NCI-H82 treated with DMSO at 0.1 percent for 48 hours (cell line): ENCODE results near the gene ACKR3.

Experiments used
- DNase-seq: peaks from one replicate; lab custom pipeline; 2025; ENCODE audit not compliant: unreplicated experiment; lab: John Stamatoyannopoulos, UW

ACKR3 gene

DNA sequence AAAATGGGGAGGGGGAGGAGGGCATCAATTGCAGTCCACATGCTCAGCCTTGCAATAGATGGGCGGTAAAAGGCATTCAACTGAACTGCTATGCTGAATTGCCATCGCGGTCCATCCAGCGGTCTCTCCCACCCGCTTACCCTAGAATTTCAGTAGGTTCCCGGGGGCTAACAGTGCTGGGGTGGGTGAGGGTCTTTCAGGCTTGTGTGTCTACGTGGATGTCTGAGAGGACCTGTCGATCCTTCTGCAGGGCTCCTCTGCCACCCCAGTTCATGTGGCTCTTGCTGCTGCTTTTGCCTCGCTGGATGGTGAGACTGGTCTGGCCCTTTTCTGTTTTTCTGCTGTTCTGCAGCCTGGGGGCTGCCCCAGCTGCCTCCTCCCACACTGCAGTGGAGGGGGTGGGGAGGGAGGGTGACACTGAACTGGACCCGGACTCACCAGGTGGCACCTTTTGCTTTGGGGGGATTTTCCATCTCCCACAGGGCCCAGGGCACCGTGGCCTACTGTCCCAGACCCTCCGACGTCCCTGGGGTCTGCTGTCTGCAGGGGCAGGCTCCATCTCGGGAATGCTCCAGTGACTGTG lies 14.1 kb downstream of the ACKR3 start:
- DNase-seq = no peak

DNA sequence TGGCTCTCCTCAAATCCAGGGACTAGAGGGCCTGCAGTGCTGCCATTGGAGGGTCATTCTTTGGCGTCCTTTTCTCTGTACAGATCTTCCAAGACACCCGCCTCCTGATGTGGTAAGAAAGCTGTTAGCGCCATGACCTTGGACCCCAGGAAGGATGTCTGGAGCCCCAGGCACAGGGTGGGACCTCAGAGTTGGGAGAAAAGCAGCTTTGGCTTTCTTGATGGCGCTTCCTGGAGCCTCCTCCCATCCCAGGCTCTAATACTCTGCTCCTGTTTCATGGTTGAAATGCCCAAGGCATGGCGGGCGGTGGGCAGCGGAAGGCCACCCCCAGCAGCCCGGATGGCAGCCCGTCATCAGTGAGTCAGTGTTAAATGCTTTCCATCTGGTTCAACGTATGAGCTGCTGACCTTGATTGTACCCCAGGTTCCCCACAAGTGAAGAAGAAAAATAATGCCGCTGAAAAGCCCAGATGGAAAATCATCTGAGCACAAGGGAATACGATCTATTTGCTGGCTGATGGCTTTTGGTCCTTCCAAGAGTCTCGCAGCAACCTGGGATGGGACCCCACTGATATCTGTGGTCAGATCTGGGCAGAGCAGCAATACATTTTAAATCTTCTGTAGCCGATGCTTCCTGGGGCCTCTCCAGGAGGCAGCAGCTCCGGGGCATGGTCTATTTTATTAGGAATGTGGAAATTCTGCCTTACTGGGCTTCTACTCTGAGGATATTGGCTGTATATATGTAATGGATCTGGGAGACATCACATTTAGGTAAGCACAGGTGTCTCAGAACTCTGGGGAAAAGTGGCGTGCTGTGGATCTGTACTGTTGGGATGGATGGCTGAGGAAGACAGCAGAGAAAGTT lies 15.1 kb downstream of the ACKR3 start:
- DNase-seq = no peak

DNA sequence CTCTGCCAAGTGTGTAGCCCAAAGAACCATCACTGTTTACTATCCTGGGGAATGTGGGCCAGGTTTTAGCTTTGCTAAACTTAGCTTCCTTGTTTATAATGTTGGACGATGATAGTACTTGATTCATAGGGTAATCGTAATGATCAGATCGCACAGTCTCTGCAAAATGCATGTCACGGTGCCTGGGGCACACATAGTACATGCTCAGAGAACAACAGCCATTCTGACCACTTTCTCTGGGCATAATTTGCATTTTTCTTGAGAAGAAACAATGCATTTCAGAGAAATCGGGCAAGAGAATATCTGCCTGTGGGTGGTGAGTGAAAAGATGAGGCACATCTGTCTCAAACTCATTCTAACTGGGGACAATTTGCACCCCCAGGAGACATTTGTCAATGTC lies 16.3 kb downstream of the ACKR3 start:
- no peak for DNase-seq

DNA sequence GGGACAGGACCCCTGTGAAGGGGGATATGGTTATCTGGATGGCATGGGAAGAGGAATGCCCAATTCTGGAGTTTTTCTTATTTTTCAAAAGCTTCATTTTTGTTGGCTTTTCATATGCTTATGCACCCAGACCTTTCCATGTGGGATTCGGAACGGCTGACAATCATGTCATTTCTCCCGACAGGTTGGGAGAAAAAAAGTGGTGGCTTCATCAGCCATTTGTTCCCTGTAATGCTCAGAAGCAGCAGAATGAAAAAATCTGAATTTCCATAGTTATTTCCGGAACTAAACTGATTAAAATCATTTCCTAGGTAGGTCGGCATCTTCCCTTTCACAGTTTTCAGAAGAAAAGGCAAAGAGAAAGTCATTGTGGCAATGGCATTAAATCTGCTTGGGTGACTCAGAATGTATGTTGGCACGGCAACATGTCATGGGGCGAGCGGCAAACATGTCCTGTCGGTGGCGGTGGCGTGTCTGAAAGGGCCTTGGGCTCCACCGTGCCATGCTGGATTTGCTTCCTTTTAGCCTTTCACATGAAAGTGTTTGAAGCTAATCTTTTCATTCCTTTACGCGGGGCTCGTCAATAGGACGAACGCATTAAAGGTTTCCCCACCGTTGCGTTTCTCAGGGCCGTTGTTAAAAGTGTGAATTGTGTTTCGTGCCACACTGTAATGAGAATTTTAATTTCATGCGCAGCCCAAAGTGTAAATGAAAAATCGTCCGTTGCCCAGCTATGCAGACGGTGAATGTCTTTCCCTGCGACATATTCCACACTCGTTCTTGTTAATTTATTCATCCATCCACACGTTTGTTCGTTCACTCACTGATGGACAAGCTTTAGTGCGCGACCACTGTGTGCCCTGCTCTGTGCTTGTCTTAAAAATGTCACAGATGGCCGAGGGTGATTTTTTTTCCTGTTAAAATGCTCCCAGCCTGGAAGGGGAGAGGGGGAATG lies 18.5 kb downstream of the ACKR3 start:
- no peak for DNase-seq

DNA sequence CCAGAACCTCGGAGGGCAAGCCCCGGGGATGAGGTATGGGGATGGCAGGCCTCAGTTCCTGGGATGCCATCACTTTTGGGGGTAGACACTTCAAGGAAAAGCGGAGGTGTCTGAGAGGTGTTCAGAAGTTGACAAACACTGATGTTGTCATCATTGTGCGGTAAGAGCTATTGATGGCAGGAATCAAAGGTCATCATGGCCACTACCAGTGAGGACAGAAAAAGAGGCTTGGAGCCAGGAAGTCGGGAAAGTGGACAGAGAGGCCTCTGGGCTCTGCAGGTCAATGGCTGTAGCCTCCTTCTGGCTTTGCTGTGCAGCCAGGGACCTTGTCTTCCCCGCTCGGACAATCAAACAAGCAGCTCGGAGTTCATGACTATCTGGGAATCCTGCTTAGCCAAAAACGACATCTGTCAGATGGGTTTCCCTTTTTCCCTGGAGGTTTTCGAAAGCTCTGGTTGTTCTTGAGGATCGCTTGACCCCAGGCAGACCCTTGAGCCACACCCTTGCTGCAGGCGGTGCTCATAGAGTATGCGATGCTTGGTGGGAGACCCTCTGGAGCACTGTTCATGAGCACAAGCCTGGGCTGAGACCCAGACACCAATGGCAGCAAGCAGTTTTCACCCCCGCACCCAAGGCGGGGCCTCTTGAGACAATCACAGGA lies 19.4 kb downstream of the ACKR3 start:
- no peak for DNase-seq

DNA sequence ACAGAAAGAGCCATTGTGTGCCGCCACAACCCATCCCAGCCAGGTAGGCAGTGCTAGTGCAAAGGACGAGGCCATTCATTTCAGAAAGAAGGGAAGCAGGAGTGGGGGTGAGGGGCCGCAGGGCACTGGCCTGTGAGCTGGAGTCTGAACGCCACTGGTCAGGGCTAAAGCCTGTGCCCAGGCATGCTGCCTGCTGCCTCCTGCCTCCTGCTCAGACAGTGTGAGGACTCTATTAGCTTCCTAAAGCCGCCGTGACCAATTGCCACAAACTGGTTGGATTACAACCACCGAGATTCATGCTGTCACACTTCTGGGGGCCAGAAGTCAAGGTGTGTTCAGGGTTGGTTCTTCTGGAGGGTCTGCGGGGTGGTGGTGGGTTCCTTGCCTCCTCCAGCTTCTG lies 21.2 kb downstream of the ACKR3 start:
- DNase-seq = no peak

DNA sequence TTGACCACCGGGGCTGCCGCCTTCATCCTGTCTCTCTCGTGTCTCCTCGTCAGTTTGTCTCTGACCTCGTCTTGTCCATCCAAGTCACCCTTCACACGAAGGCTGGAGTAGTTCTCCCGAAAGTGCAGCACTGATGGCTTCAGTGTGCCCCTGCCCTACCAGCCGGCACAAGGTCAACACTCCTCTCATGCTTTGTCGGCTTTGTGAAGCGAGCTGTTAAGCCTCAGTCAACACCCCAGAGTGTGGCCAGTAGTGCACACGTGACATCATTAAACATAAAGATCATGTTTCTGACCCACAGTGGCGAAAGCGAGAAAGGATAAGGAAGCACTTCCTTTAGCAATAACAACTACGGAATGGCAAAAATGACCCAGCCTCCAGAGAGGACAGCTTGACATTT lies 23.2 kb downstream of the ACKR3 start:
- DNase-seq = no peak

DNA sequence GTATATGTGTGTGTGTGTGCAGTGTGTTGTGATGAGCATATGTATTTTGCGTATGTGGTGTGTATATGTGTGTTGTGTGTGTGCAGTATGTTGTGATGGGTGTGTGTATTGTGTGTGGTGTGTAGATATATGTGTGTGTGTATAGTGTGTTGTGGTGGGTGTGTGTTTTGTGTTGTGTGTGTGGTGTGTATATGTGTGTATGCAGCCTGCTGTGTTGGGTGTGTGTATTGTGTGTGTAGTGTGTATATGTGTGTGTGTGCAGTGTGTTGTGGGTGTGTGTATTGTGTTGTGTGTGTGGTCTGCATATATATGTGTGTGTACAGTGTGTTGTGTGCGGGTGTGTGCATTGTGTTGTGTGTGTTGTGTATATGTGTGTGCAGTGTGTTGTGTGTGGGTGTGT lies 23.9 kb downstream of the ACKR3 start:
- DNase-seq = no peak

DNA sequence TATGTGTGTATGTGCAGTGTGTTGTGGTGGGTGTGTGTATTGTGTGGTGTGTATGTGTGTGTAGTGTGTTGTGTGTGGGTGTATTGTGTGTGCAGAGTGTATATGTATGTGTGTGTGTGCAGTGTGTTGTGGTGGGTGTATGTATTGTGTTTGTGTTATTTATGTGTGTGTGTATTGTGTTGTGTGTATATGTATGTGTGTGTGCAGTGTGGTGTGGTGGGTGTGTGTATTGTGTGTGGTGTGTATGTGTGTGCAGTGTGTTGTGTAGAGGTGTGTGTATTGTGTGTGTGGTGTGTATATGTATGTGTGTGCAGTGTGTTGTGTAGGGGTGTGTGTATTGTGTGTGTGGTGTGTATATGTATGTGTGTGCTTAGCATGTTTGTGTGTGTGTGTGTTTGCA lies 24.3 kb downstream of the ACKR3 start:
- DNase-seq = no peak

DNA sequence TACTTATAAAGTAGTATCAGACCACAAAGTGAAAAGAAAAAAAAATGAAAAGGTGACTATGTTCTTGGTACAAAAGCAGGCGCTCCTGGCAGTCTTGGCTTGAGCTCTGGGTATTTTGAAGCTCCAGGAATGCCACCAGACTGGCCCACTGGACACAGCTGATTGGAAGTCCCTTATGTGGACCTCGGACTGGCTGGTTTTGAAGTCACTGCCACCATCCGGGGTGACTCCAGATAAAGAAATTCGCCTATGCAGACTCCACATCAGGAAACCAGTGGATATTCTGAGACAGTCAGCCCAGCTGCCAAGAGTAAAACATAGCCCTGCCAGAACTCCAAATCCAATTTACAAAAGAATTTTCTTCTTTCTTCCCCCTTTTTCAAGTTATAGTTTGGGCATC lies 28.0 kb downstream of the ACKR3 start:
- no peak for DNase-seq

DNA sequence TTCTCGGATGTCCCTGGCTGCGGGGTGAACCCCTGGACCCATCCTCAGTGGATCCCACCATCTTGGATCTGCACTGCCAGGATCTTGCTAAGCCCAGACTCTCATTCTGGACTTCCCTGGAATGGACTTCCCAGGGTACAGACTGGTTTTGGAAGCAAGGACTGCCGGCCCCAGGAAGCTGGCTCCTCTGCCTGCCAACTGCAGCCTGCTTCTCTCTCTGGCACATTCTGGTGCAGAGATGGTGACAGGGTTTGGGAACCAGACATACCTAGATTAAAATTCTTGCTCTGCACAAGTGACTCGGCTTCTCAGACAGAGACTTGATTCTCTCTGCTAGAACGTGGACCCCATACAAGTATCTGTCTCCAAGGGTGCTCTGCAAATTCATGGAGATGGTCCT lies 29.4 kb downstream of the ACKR3 start:
- no peak for DNase-seq

DNA sequence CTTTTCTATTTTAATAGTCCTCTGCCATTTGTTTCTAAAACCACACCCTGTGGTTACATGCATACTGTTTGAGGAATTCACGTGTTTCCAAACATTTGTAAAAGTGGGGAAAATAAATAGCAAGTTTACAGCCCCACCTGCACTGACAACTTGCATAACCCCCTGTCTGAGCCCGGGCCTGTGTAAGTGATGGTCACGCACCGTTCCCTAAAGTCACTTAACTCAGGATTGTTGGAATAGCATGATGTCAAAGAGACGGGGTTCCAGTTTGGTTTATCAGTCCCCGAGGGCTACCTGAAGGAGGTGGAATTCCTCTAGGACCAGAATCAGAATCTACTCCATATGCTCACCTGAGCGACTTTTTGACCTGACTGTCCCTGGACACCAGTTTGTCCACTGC lies 30.5 kb downstream of the ACKR3 start:
- no peak for DNase-seq

DNA sequence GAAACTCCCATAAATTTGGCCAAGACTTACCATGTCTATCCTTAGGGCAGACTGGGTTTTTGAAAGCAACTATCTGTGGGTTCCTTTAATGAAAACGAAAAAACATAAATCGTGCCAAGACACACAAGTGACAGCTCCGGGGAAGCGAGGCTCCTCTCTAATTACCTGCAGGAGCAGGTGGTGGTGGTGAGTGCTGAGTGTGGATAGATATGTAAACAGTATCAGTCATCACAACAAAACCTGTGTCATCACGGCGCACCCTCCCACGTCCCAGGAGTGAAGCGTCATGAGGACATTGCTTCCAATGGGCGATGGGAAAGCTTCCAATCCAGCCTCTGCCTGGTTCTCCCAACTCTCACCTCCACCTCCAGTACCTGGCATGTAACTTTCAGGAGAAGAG lies 31.3 kb downstream of the ACKR3 start:
- no peak for DNase-seq

DNA sequence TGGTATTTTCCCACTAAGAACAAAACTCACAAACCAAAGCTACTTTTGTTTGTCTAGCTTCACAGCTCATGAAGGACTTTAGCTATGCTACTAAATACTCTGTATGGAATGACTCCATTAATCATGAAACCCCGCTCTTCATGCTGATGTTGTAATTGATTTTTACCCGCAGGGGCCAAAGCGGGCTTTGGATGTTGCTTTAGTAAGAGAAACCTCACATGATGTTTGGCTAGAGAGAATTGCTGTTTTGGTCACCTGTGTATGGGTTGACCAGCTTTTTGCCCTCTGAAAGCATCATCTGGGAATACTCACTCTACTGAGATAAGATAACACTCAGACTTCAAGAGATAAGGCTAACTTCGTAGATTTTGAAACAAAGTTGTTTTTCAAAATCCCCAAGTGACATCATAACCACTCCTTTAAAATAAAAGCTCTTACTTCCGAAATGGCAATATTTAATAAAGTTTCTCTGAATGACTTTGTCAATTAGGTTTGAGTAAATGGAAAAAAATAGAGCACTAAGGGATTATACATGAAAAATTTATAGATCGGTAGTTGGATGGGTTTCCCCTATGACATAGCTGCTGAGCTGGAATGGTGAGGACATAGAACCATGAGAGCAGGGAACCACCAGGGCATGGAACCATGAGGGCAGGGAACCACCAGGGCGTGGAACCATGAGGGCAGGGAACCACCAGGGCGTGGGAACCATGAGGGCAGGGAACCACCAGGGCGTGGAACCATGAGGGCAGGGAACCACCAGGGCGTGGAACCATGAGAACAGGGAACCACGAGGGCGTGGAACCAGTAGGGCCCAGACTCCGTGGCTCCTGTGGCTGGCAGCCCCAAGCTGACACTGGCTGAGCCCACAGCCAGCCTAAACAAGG lies 31.9 kb downstream of the ACKR3 start:
- no peak for DNase-seq

DNA sequence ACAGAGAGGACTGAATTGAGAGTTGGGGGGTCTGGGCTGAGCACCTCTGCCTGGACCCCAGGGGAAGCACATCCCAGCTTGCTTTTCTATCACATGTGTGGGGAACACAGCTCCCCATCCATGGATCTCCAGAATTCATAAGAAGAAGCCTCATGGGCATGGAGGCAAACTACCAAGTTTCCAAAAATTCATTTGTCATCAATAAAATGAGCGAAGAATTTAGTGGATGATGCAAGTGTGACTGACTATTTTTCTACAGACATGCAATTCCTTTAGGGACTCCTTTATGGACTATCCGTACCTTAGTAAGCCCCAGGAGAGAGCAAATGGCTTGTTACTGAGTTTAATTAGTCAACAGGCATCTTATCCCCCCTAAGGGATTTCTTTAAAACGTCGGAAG lies 33.1 kb downstream of the ACKR3 start:
- no peak for DNase-seq

DNA sequence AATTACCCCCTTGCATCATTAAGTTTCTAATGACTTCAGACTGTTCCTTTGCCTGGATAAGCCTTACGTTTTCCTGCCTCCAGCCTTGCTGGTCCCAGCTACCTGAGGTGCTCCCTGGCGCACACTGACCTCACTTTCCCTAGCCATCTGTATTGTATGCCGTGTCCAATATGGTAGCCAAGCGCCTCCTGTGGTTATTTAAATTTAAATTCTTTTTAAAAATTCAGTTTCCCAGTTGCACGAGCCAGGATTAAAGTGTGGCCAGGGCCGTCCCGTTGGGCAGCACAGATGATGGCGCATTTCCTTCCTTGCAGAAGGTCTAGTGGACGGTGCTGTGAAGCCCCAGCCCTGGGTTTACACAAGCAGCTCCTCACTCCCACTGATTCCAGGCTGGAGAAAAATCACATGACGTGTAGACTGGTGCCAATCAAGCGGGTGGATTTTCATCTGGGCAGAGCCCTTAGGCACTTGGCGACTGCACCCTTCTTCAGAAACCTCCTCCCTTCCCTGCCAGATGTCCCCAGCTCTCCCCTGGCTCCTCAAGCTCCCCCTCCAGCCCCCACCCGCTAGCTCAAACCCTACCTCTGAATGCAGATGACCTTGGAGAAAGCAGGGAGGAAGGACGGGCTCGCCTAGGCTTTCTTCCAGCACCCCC lies 33.9 kb downstream of the ACKR3 start:
- DNase-seq = no peak

DNA sequence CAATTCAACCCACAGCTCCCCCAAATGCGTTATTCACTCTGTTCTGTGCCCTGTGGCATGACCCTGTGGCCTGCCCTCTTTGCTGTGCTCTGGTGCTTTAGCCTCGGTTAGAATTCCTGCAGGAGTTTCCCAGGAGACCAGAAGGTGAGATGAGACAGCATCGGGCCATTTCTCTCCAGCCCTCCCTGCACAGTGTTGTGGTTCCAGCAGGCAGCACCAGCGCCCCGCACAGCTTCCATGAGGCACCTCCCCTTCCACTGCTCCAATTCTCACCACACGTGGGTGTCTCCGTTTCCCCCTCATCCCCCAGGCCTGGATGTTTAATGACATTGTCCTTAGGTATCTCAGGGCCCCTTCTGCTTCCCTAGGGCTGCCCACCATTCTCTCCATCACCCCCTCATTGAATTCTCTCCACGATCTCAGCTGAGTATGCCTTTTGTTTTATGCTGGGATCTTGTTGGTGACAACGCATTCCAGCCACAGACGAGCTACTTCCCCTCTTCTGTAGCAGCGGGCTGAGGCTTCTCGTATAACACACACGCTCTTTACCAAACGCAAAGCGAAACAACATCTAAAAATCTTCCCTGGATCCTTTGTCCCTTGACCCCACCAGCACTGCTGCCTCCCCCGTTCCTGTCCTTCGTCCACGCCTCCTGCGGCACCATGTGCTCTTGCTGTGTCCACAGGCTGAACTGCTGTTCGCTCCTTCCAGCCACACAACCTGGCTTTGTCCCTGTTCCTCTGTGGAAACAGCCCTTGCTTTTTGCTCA lies 35.1 kb downstream of the ACKR3 start:
- no peak for DNase-seq

DNA sequence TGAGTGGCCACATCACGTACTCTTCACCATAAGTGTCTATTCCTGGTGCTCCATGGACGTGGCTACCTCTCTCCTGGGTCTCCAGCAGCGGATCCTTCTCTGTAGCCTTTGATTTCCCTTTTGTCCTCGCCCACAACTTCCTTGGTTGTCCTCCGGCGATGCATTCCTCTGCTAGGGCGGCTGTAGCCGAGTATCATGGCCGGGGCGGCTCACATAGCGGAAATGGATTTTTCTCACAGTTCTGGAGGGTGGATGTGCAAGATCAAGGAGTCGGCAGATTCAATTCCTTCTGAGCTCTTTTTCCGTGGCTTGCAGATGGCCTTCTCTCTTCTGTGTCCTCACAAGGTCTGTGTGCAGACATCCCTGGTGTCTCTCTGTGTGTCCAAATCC lies 35.7 kb downstream of the ACKR3 start:
- no peak for DNase-seq

DNA sequence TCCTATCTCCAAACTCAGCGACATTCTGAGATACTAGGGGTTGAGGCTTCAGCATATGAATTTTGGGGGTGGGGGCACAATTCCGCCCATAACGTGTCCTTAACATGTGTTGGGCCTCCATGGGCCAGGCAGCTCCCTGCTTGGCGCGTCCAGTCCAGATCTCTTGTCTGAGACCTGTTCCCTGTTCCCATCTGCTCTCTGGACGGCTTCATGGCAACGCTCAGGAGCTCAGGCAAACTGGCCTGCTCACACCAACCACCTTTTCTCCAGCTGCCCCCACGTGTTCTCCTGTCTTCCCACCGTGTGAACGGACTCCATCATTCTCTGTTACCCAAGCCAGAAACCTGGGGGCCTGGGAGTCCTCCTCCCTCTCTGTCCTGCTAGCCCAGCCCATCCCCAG lies 36.4 kb downstream of the ACKR3 start:
- DNase-seq = no peak
